GM12878 (cell line): ENCODE results near the gene PIF1. TPM values are rescaled to one million over a fixed set of nuclear protein-coding genes. Genes with fewer than 3 reads are reported as not detected.

Source experiments
- ATAC-seq: fragments of 200-7000 bp; cut with Tn5 transposase; 3 replicates; pipeline ENCODE4 v1.9.1; 2020; ENCODE audit warnings: mild to moderate bottlenecking, moderate library complexity
- BruUV-seq: library from RNA; stranded (reverse); fragments of 400-500 nt; replicated peaks from 2 replicates; lab custom pipeline; 2021; lab: Mats Ljungman, UMichigan
- CTCF ChIA-PET: fragments of 300-600 bp; sonication (Branson Sonifier 250); formaldehyde crosslinking; extraction: SDS; loops from one replicate; lab custom pipeline; 2021; ENCODE audit warnings: inconsistent platforms; lab: Yijun Ruan, JAX
- POLR2A ChIA-PET: fragments of 350-600 bp; formaldehyde crosslinking; extraction: SDS; loops from one replicate; lab custom pipeline; 2021; ENCODE audit warnings: inconsistent platforms; lab: Charles Lee
- RAD21 ChIA-PET: fragments of 300-600 bp; sonication (Branson Sonifier 250); formaldehyde crosslinking; loops from one replicate; lab custom pipeline; 2023; ENCODE audit warnings: antibody characterized with exemption; ENCODE audit not compliant: unreplicated experiment; lab: Charles Lee
- SMC1A ChIA-PET: fragments of 300-600 bp; sonication (Branson Sonifier 250); formaldehyde crosslinking; loops from one replicate; lab custom pipeline; 2023; ENCODE audit not compliant: unreplicated experiment, uncharacterized antibody; lab: Charles Lee
- DNase-seq: peaks from one replicate; pipeline ENCODE4 v3.0.0-alpha.2; 2011; ENCODE audit warnings: low read depth, low spot score
- FAIRE-seq: peaks from 3 replicates; lab custom pipeline; 2011; peaks lifted over from hg19 to GRCh38; lab: Jason Lieb, UNC
- H2AFZ ChIP-seq: 2 replicates; pipeline ENCODE4 v1.6.0; 2011; ENCODE audit warnings: low read depth, low read length, control low read depth; ENCODE audit not compliant: control insufficient read depth
- H3K27ac ChIP-seq: 2 replicates; pipeline ENCODE4 v1.5.1; 2011; ENCODE audit warnings: control low read depth; ENCODE audit not compliant: control insufficient read depth, insufficient read depth
- H3K27me3 ChIP-seq, 2 experiments: replicated peaks in 1 of 2; 2 replicates each; pipeline versions ENCODE4 v1.6.0 to v1.6.1; 2011; ENCODE audit warnings: low read length in 1 of 2; ENCODE audit not compliant: control insufficient read depth in 2 of 2, insufficient read depth in 2 of 2
- H3K36me3 ChIP-seq, 2 experiments: 2 replicates each; pipeline ENCODE4 v1.5.1; 2011; ENCODE audit warnings: low read length in 1 of 2; ENCODE audit not compliant: control insufficient read depth in 2 of 2, insufficient read depth in 2 of 2
- H3K4me1 ChIP-seq: 2 replicates; pipeline ENCODE4 v1.6.1; 2011; ENCODE audit warnings: mild to moderate bottlenecking, low read length, moderate library complexity, mixed read lengths; ENCODE audit not compliant: control insufficient read depth, insufficient read depth
- H3K4me2 ChIP-seq: 2 replicates; pipeline ENCODE4 v1.6.0; 2011; ENCODE audit warnings: control low read depth; ENCODE audit not compliant: control insufficient read depth, insufficient read depth
- H3K4me3 ChIP-seq: fragments of 200-600 bp; sonication (generic); 2 replicates; pipeline ENCODE4 v1.5.1; 2016
- H3K79me2 ChIP-seq: 2 replicates; pipeline ENCODE4 v1.6.0; 2011; ENCODE audit warnings: low read length; ENCODE audit not compliant: control insufficient read depth, insufficient read depth
- H3K9ac ChIP-seq: 2 replicates; pipeline ENCODE4 v1.8.0; 2011; ENCODE audit warnings: low read length, control low read depth, mixed read lengths; ENCODE audit not compliant: control insufficient read depth, insufficient read depth
- H3K9me3 ChIP-seq: replicated peaks from 3 replicates; pipeline ENCODE4 v1.5.1; 2011; ENCODE audit warnings: mild to moderate bottlenecking, low read length; ENCODE audit not compliant: control insufficient read depth, insufficient read depth
- H4K20me1 ChIP-seq: 2 replicates; pipeline ENCODE4 v1.6.0; 2011; ENCODE audit not compliant: control insufficient read depth, insufficient read depth
- EP300 ChIP-seq, 2 experiments: fragments of 150-350 bp in 1 of 2; IDR thresholded peaks; 2 replicates each; pipeline ENCODE4 v1.6.1; 2011 to 2012; ENCODE audit warnings: low read depth in 2 of 2, low read length in 2 of 2, borderline replicate concordance in 1 of 2, improper control_type of control experiment in 1 of 2, inconsistent platforms in 1 of 2; ENCODE audit not compliant: control insufficient read depth in 1 of 2
- MYC ChIP-seq: IDR thresholded peaks from 2 replicates; pipeline ENCODE4 v1.6.1; 2011; ENCODE audit warnings: mild to moderate bottlenecking, low read length, moderate library complexity, inconsistent platforms; ENCODE audit not compliant: insufficient read depth, insufficient replicate concordance, insufficient read length, severe bottlenecking
- NKRF ChIP-seq: fragments of 450-650 bp; conservative IDR thresholded peaks from 2 replicates; pipeline ENCODE4 v1.6.1; 2017; ENCODE audit warnings: mild to moderate bottlenecking, moderate library complexity
- WGBS: methylation state at CpG from one replicate; pipeline ENCODE4 v1.1.6; 2016; ENCODE audit warnings: low lambda C conversion rate; ENCODE audit not compliant: insufficient replicate concordance, insufficient coverage; ENCODE audit errors: missing lambda C conversion rate; 5-methylcytosine and 5-hydroxymethylcytosine counted together
- in situ Hi-C: fragments of 300-500 bp; cut with MboI; formaldehyde crosslinking; loops from 9 replicates; pipeline ENCODE4 v1.14.3; 2018; ENCODE audit warnings: mixed read lengths
- intact Hi-C: fragments of 100-400 bp; cut with micrococcal nuclease; formaldehyde crosslinking; loops from one replicate; pipeline ENCODE4 v1.14.2; 2022; ENCODE audit not compliant: unreplicated experiment
- polyA plus RNA-seq, 11 experiments: library from polyadenylated mRNA; depleted of rRNA in 4 of 11; unstranded in 6 of 11; stranded (reverse) in 5 of 11; fragments of >200 nt; fragmentation: Nextera tagmentation in 4 of 11; fragmentation: Illumina TruSeq in 1 of 11; extraction: Ambion mirVana in 4 of 11; extraction: Trizol in 1 of 11; gene quantifications; 1 replicate in 1 of 11; 2 replicates in 10 of 11; pipeline versions ENCODE4 v1.2.1 to v1.2.3, GENCODE V29; 2011 to 2016; ENCODE audit warnings: inconsistent platforms in 2 of 11, missing spikeins in 2 of 11, low read depth in 1 of 11
- total RNA-seq, 4 experiments: library from RNA; depleted of rRNA in 3 of 4; stranded (reverse); fragments of >200 nt in 3 of 4; fragmentation: Illumina TruSeq in 1 of 4; extraction: Trizol in 1 of 4; gene quantifications; 2 replicates each; pipeline versions ENCODE4 v1.2.1 to v1.2.3, GENCODE V29; 2013 to 2021

PIF1 gene
- total and polyA plus RNA-seq, 10 of the 15 experiments (the other 5 are each of a cell fraction or from before 2014, with no cell fraction given) = 3.7 to 68.9 (median 31.1) TPM

- DNase-seq (no peak), FAIRE-seq (no peak), ATAC-seq (no peak)
- 45% methylated on average over 8 of the region's 8 CpGs for WGBS
- ChIA-PET RAD21 (no interaction called here), SMC1A (interaction anchor here (0.5 to 3.5 kb wide), 7 partner anchors 13 to 125 kb away, joined by 3 to 13 read pairs (median 3); no protein-coding TSS in a partner anchor), POLR2A (no interaction called here), CTCF (interaction anchor here (1.4 to 7.8 kb wide), 3 partner anchors 21 to 113 kb away, joined by 3 to 55 read pairs (median 3); no protein-coding TSS in a partner anchor)
- intact Hi-C loops (no loop called here), in situ Hi-C loops (no loop called here)
- Histone ChIP-seq H3K4me1 (no peaks in the 10 kb centered on the region), H3K9ac (no peak overlapping the region), H2AFZ (no peak overlapping the region), H3K9me3 (no peaks in the 10 kb centered on the region), H3K27me3 (peaks cover 3 to 9% of the 10 kb centered on the region in 2 experiments; a peak in 3 of 4 replicates), H3K79me2 (no peaks in the 10 kb centered on the region), H3K4me3 (no peak overlapping the region), H3K27ac (no peak overlapping the region), H3K4me2 (no peak overlapping the region), H3K36me3 (no peaks in the 10 kb centered on the region), H4K20me1 (no peaks in the 10 kb centered on the region)
- no peak for TF ChIP-seq NKRF
- TF ChIP-seq MYC = no peak
- no peak for TF ChIP-seq EP300 (IDR thresholded peaks at IDR 0.05; ENCODE audit: borderline replicate concordance in 1 of 2, control insufficient read depth in 1 of 2, low read depth in 2 of 2, low read length in 2 of 2)
- BruUV-seq = no TSS peak
Observed at GRCh38 chr15:64780600-64781156, 44.8 kb downstream of the PIF1 start.
